ENCODE results near the gene KRT25. TPM values are rescaled to one million over a fixed set of nuclear protein-coding genes. Genes with fewer than 3 reads are reported as not detected.
A peak's percentile ranks its signal among the peaks of the same experiment; 100 is the strongest.

Gene KRT25
- total and polyA plus RNA-seq, 2 of the 4 experiments (the other 2 are of a cell fraction) = not detected

DNA sequence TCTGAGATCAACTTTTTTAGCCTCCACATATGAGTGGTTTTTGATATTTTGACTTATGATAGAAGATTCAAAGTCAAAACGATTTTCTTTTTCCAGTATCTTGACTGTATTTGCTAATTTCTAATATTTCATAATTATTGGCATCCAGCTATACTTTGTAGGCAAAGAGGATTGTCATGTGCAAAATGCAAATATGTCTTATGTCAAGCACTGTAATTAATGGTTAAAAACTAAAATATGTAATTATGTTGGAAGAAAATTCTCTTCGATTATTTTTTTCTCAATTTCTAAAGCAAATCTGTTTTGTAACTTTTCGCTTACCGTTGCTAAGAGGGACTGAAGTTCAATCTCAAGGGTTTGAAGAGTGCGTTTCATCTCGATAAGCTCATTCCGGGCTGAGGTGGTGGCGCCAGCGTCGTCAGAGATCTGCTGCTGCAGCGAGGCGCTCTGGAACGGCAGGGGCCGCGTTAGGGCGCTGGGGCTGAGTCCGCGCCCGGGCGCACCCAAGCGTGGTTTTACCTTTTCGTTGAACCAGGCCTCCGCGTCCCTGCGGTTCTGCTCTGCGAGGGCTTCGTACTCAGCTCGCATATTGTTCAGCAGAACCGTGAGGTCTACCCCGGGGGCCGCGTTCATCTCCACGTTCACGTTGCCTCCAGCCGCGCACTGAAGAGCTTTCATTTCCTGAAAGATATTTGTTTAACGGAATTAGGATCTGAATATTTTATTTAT, 24.2 kb upstream of the KRT25 start:
- Histone ChIP-seq H3K14ac (replicated peaks; ENCODE audit: low read depth, low read length) (no peak overlapping the region), H3K9me3 (ENCODE audit: control insufficient read depth, insufficient read depth, low read length) (no peaks in the 10 kb centered on the region; the same call in 1 of the 2 replicates), H2AFZ (replicated peaks; ENCODE audit: low read length, poor library complexity) (peak overlapping the region; percentile 1), H3K18ac (ENCODE audit: low read depth, low read length) (no peak overlapping the region), H3K4me3 (ENCODE audit: insufficient read depth, low read depth, low read length) (no peak overlapping the region), H3K23ac (ENCODE audit: low read depth, low read length) (no peak overlapping the region), H3K4ac (ENCODE audit: low read depth, low read length) (no peak overlapping the region), H2BK20ac (ENCODE audit: low read depth, low read length) (no peak overlapping the region), H3K79me1 (ENCODE audit: low read depth in 1 of 2, low read length in 2 of 2) (no peaks in the 10 kb centered on the region), H4K91ac (ENCODE audit: insufficient read depth, low read depth, low read length) (no peak overlapping the region), H2BK5ac (ENCODE audit: low read depth, low read length, poor library complexity, severe bottlenecking) (no peak overlapping the region), H3K56ac (ENCODE audit: extremely low read depth, insufficient read depth, low read length) (no peak overlapping the region), H3K36me3 (ENCODE audit: control insufficient read depth, insufficient read depth, low read length) (no peaks in the 10 kb centered on the region), H4K8ac (ENCODE audit: low read depth in 2 of 2, low read length in 2 of 2) (no peak overlapping the region), H2AK9ac (replicated peaks; ENCODE audit: low read depth, low read length, poor library complexity) (no peak overlapping the region), H4K5ac (ENCODE audit: low read depth, low read length) (no peak overlapping the region), H2BK15ac (ENCODE audit: low read depth, low read length) (no peak overlapping the region), H3K4me2 (ENCODE audit: low read depth, low read length) (peak overlapping the region; percentile 42), H3K9me1 (ENCODE audit: insufficient read depth, low read length) (no peaks in the 10 kb centered on the region), H2BK120ac (ENCODE audit: low read depth, low read length) (no peak overlapping the region), H3K4me1 (ENCODE audit: control insufficient read depth, insufficient read depth, low read length) (no peaks in the 10 kb centered on the region), H4K20me1 (ENCODE audit: insufficient read depth, low read length) (no peaks in the 10 kb centered on the region), H2AK5ac (ENCODE audit: low read depth, low read length) (no peak overlapping the region), H3K9ac (ENCODE audit: low read depth, low read length) (no peak overlapping the region), H3K27ac (ENCODE audit: insufficient read depth, low read length) (no peak overlapping the region), H3K27me3 (ENCODE audit: control insufficient read depth, insufficient read depth, low read length) (peaks cover 48% of the 10 kb centered on the region)
- in situ Hi-C loops (cut with MboI; ENCODE audit: low sequenced_read_pairs) = loop anchor here (25.0 kb wide), 1 partner anchor 417 kb away; the partner anchor contains the start of gene GJD3
- TF ChIP-seq POLR2A (IDR thresholded peaks at IDR 0.05; ENCODE audit: low read depth, low read length) (no peak), CHD1 (IDR thresholded peaks at IDR 0.05; ENCODE audit: low read depth, low read length) (no peak), MAZ (IDR thresholded peaks at IDR 0.05; ENCODE audit: borderline replicate concordance, low read depth, low read length) (no peak), RAD21 (IDR thresholded peaks at IDR 0.05; ENCODE audit: low read length) (no peak), CEBPB (IDR thresholded peaks at IDR 0.05; ENCODE audit: low read depth, low read length) (no peak), CTCF (conservative IDR thresholded peaks at IDR 0.05; ENCODE audit: low read depth, low read length) (no peak), RCOR1 (IDR thresholded peaks at IDR 0.05; ENCODE audit: insufficient replicate concordance, low read length) (no peak), SMC3 (IDR thresholded peaks at IDR 0.05; ENCODE audit: low read depth, low read length) (no peak), ELK1 (IDR thresholded peaks at IDR 0.05; ENCODE audit: borderline replicate concordance, low read depth, low read length) (no peak), FOS (IDR thresholded peaks at IDR 0.05; ENCODE audit: low read depth, low read length) (no peak), MAFK (IDR thresholded peaks at IDR 0.05; ENCODE audit: low read depth, low read length) (no peak), USF2 (IDR thresholded peaks at IDR 0.05; ENCODE audit: low read depth, low read length) (no peak), RFX5 (IDR thresholded peaks at IDR 0.05; ENCODE audit: low read depth, low read length) (no peak), NFE2L2 (IDR thresholded peaks at IDR 0.05; ENCODE audit: low read depth, low read length) (no peak), BHLHE40 (IDR thresholded peaks at IDR 0.05; ENCODE audit: low read depth, low read length) (no peak)
- POLR2A ChIA-PET (ENCODE audit: unreplicated experiment) = no interaction called here
- dilution Hi-C loops (cut with HindIII; ENCODE audit: low sequenced_read_pairs, unreplicated experiment) = no loop called here
- 18% methylated on average over 14 of the region's 37 CpGs; no CpG with 5 or more reads in 1 of the 2 experiments for WGBS, 2 experiments (ENCODE audit: extremely low coverage in 2 of 2, insufficient read length in 1 of 2)
- intact Hi-C loops (cut with micrococcal nuclease) = no loop called here
- BruUV-seq (replicated peaks) = no TSS peak
- CTCF ChIA-PET = interaction anchor here (0.6 kb wide), 1 partner anchor 730 kb away, joined by 4 read pairs; no protein-coding TSS in a partner anchor
- no peak for ATAC-seq (ENCODE audit: low read depth)
- DNase-seq = no peak
